HepG2 (cell line): ENCODE results near the gene SLC44A4. TPM values are rescaled to one million over a fixed set of nuclear protein-coding genes. Genes with fewer than 3 reads are reported as not detected.

ENCODE experiments used
- BRF2 ChIP-seq: sonication (generic); formaldehyde crosslinking; IDR thresholded peaks from 2 replicates; pipeline ENCODE4 v1.8.1; 2022; ENCODE audit warnings: mild to moderate bottlenecking, missing genetic modification reagents
- CENPX ChIP-seq: sonication (generic); formaldehyde crosslinking; IDR thresholded peaks from 2 replicates; pipeline ENCODE4 v1.9.0; 2021; ENCODE audit warnings: mild to moderate bottlenecking, missing genetic modification reagents, moderate library complexity
- FLYWCH1 ChIP-seq: sonication (generic); formaldehyde crosslinking; IDR thresholded peaks from 2 replicates; pipeline ENCODE4 v1.8.1; 2023; ENCODE audit warnings: mild to moderate bottlenecking, missing genetic modification reagents
- HDAC6 ChIP-seq: fragments of 200-600 bp; sonication (generic); IDR thresholded peaks from 2 replicates; pipeline ENCODE4 v1.7.0; 2017; ENCODE audit warnings: mild to moderate bottlenecking, antibody characterized with exemption, low read length, low read depth
- NFIB ChIP-seq: sonication (generic); formaldehyde crosslinking; IDR thresholded peaks from 2 replicates; pipeline ENCODE4 v1.9.0; 2021; ENCODE audit warnings: missing genetic modification reagents, mild to moderate bottlenecking, borderline replicate concordance
- PATZ1 ChIP-seq: sonication (generic); formaldehyde crosslinking; IDR thresholded peaks from 2 replicates; pipeline ENCODE4 v1.4.0; 2020; ENCODE audit warnings: missing genetic modification reagents
- TSC22D2 ChIP-seq: sonication (generic); formaldehyde crosslinking; IDR thresholded peaks from 2 replicates; pipeline ENCODE4 v1.5.1; 2020; ENCODE audit warnings: missing genetic modification reagents, mild to moderate bottlenecking, borderline replicate concordance
- ZBTB49 ChIP-seq: sonication (generic); formaldehyde crosslinking; IDR thresholded peaks from 2 replicates; pipeline ENCODE4 v1.4.0; 2020; ENCODE audit warnings: missing genetic modification reagents, borderline replicate concordance
- ZFP90 ChIP-seq: sonication (generic); formaldehyde crosslinking; IDR thresholded peaks from 2 replicates; pipeline ENCODE4 v1.8.0; 2022; ENCODE audit warnings: missing genetic modification reagents, mild to moderate bottlenecking, inconsistent platforms, borderline replicate concordance
- ZNF598 ChIP-seq: sonication (generic); formaldehyde crosslinking; IDR thresholded peaks from 2 replicates; pipeline ENCODE4 v1.5.1; 2020; ENCODE audit warnings: mild to moderate bottlenecking, missing genetic modification reagents, borderline replicate concordance
- ZNF639 ChIP-seq: conservative IDR thresholded peaks from 2 replicates; pipeline ENCODE4 v1.6.1; 2018; ENCODE audit warnings: missing genetic modification reagents
- ZNF646 ChIP-seq: sonication (generic); formaldehyde crosslinking; IDR thresholded peaks from 2 replicates; pipeline ENCODE4 v1.9.0; 2021; ENCODE audit warnings: mild to moderate bottlenecking, missing genetic modification reagents
- ZNF792 ChIP-seq: IDR thresholded peaks from 2 replicates; pipeline ENCODE4 v1.6.1; 2016
- polyA plus RNA-seq, 8 experiments: library from polyadenylated mRNA; depleted of rRNA in 3 of 8; stranded (reverse) in 7 of 8; unstranded in 1 of 8; fragments of >200 nt; fragmentation: Illumina TruSeq in 4 of 8; extraction: Trizol in 4 of 8; gene quantifications; 2 replicates each; pipeline versions ENCODE4 v1.2.1 to v1.2.3, GENCODE V29; 2011 to 2016; ENCODE audit warnings: low read depth in 4 of 8, missing spikeins in 1 of 8, mixed read lengths in 1 of 8; ENCODE audit not compliant: insufficient read depth in 1 of 8
- total RNA-seq, 5 experiments: library from RNA; depleted of rRNA; stranded (reverse); fragments of >200 nt; fragmentation: Illumina TruSeq; extraction: Trizol; gene quantifications; 2 replicates each; pipeline ENCODE4 v1.2.3, GENCODE V29; 2016; ENCODE audit warnings: low read depth in 1 of 5

The SLC44A4 gene
- total and polyA plus RNA-seq, 2 of the 13 experiments (the other 11 are each of a cell fraction or from before 2014, with no cell fraction given): 3.5 to 5.9 TPM

GRCh38 chr6:31901953-31902643 lies 23.3 kb upstream of the SLC44A4 start, which contains the start of gene ZBTB12 (continued):
- TF ChIP-seq ZFP90 (CRISPR knock-in tag): 0 out of 2 replicates have a peak, but pooled peaks have one; percentile 15
- no peak for TF ChIP-seq CENPX (CRISPR knock-in tag)
- TF ChIP-seq NFIB (CRISPR knock-in tag): no peak
- 0 out of 2 replicates have a peak, but pooled peaks have one; percentile 26 for TF ChIP-seq BRF2 (CRISPR knock-in tag)
- TF ChIP-seq PATZ1 (CRISPR knock-in tag): peak; percentile 74
- peak; percentile 60; the same call in 1 of the 2 replicates for TF ChIP-seq TSC22D2
- no peak for TF ChIP-seq ZNF639 (CRISPR knock-in tag)
- TF ChIP-seq HDAC6: no peak
- no peak; the same call in 1 of the 2 replicates for TF ChIP-seq ZBTB49
- no peak for TF ChIP-seq ZNF646
- no peak; the same call in 1 of the 2 replicates for TF ChIP-seq ZNF792 (CRISPR knock-in tag)
- TF ChIP-seq ZNF598 (CRISPR knock-in tag): no peak
- no peak for TF ChIP-seq FLYWCH1 (CRISPR knock-in tag)
